ENCODE measurements around the gene BAZ2B.

GRCh38 chr2:159298967-159299366 is 317.4 kb downstream of the BAZ2B start:
- TF ChIP-seq CTCF (IDR thresholded peaks at IDR 0.05; ENCODE audit: insufficient read depth, low read depth, low read length), result no peak
- TF ChIP-seq EZH2 (IDR thresholded peaks at IDR 0.05; ENCODE audit: insufficient read depth, low read length), result no peak

All from astrocyte (in vitro differentiated cells and primary cell).